Erythroblast (primary cell): ENCODE results near the gene CFAP68.
"Not testable (repeated sequence)": the region's sequence is repeated elsewhere in the genome, so short reads cannot be mapped to it uniquely, and the experiment has no call there.

Source experiments
- DNase-seq, 2 experiments: peaks; one replicate each; lab custom pipeline; 2025; lab: John Stamatoyannopoulos, UW
- GATA1 ChIP-seq: IDR thresholded peaks from 2 replicates; pipeline ENCODE4 v1.6.1; 2011; ENCODE audit warnings: low read depth, mild to moderate bottlenecking, control low read depth, low read length, moderate library complexity
- POLR2A ChIP-seq: IDR thresholded peaks from 2 replicates; pipeline ENCODE4 v1.6.1; 2011; ENCODE audit warnings: mild to moderate bottlenecking, low read length

CFAP68 gene

DNA sequence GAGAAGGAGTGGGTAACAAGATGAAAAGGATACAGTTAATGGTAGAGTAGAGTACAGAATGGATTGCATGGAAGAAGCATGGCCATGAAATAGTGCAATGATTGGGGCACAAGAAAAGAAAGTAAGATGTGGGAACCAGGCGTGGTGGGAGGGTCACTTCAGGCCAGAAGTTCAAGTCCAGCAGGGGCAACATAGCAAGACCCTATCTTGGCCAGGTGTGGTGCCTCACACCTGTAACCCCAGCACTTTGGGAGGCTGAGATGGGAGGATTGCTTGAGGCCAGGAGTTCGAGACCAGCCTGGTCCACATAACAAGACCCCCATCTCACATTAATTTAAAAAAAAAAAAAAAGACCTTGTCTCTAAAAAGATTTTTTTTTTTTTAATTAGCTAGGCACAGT, 38.0 kb downstream of the CFAP68 start:
- DNase-seq: no peak
- no peak for TF ChIP-seq POLR2A
- no peak for TF ChIP-seq GATA1

DNA sequence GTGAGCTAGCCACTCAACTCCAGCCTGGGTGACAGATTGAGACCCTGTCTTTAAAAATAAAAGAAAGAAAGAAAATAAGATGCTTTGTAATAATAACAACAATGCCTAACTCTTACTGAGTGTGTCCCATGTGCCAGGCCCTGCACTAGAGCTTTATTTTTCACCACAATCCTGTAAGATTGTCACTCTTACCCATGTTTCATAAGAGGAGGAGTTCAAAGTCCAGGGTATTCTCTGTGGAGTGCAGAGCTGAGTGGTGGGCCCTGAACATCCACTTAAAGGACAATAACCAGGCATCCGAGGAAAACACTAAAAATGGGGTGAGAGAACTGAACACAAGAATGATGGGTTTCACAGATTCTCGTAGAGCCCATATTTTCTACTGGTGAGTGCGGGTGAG, 38.4 kb downstream of the CFAP68 start:
- TF ChIP-seq GATA1: no peak

DNA sequence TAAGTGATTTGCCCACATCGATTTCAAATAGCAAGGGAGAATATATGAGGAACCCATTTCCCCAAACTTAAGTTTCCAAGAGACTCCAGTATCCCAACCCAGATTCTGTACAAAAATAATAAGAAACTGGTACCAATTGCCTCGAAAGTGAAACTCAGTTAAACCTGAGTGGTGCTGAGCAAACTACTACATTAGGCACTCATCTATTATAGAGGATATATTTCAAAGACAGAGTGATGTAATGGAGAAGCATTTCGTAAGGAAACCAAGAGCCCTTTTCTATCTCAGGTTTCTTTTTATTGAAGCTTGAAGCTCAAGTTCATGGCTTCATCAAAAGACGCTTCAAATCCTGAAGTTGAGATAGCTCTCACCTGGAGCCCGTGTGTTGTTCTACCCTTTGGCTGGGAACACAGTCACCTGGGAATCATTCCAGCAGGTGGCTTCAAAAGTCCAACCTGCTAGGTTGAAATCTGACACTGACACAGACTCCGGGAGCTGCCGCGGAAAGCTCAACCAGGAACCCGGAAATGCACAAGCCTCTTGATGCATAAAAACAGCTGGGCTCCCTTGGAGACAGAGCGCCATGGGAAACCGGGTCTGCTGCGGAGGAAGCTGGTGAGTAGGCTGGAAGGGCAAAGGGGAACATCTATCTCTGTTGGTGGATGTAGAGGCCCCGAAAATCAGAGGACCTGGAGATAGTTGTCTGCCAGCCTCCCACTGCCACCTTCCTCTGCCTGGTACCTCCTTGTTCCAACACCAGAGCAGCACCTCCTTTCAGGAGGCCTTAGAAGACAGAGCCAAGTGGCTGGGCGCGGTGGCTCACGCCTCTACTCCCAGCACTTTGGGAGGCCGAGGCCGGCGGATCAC, 39.3 kb downstream of the CFAP68 start, which contains the start of gene C11orf52:
Gene C11orf52, plus strand, starts transcription at position 524 of the 867 bp plus-strand sequence. Its CDS starts 60 bp downstream, at position 584.
- DNase-seq: no peak
- TF ChIP-seq GATA1 (no peak), POLR2A (no peak)

More for the DNA sequence above, 38.4 kb downstream of the CFAP68 start:
- DNase-seq: no peak

DNA sequence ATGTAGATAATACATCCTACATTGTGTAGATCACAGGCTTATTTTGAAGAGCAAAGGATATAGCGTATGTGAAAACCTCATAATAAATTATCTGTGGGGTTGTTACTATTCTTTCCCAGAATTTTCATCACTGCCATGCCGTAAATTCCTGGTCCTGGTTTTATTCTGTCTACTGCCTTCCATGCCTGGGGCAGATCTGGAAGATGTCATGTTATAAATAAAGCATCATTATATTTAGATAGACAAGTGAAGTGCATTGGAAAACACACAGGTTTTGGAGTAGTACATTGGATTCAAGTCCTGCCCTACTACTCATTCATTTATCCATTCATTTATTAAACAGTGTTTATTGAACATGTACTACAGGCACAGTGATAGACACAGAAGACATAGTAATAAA, 41.6 kb downstream of the CFAP68 start:
- DNase-seq: no peak
- TF ChIP-seq GATA1 (no peak), POLR2A (no peak)

DNA sequence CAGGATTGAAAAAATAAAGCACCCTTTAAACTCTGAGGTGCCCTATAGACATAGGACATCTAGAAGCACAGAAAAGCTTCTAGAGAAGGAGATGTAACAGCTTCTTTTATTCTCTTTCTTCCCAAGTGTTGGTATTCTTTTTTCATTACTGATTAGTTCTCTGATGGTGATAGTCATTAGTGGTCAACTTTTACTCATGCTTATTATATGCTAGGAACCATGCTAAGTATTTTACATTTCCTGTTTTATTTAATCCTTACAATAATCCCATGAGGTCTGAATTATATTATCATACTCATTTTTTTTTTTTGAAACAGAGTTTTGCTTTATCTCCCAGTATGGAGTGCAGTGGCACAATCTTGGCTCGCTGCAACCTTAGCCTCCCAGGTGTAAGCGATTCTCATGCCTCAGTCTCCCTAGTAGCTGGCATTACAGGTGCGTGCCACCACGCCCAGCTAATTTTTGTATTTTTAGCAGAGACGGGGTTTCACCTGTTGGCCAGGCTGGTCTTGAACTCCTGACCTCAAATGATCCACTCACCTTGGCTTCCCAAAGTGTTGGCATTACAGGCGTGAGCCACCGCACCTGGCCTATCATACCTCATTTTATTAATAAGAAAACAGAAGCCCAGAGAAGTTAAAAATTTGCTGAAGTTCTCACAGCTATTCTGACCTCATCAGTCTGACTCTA, 42.3 kb downstream of the CFAP68 start:
- TF ChIP-seq GATA1: no peak
- no peak for DNase-seq

DNA sequence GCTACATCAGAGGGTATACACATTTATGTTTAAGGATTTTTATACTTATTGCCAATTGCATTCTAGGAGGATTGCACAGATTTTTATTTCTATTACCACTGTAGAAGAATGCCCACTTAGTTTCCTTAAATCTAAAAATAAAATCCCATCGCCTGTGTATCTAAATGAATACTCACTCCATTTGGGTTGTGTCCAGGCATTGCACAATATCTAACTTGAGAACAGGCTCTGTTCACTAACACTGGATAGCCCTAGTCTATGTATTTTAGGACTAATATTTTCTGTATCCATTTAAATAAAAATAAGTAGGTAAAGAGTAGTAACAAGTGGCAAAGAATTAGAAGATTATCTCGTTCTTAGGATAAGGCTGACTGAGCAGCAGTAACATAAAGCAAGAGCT, 43.5 kb downstream of the CFAP68 start:
- peak in 1 of 2 experiments; percentile 52 for DNase-seq
- TF ChIP-seq POLR2A (no peak), GATA1 (no peak)

DNA sequence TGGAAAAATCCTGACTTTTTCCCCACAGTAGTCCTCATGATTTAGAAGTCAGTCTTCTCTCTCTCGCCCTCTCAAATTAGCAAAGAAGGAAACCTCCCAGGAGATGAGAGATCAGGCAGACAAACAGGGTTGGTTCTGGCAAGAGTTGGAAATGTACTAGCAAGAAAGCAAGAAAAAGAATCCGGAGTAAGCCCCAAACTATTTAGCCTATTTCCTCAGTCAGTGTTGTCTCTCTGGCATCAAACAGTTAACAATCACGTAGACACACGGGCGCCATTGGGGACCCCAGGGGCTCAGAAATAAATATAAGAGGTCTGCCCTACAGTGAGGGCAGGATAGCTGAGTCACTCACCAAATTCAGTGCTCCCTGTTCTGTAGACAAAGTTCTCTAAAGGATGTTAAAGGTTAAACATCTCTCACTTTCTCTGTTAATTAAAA, 44.0 kb downstream of the CFAP68 start:
- DNase-seq: no peak
- no peak for TF ChIP-seq POLR2A
- no peak for TF ChIP-seq GATA1

DNA sequence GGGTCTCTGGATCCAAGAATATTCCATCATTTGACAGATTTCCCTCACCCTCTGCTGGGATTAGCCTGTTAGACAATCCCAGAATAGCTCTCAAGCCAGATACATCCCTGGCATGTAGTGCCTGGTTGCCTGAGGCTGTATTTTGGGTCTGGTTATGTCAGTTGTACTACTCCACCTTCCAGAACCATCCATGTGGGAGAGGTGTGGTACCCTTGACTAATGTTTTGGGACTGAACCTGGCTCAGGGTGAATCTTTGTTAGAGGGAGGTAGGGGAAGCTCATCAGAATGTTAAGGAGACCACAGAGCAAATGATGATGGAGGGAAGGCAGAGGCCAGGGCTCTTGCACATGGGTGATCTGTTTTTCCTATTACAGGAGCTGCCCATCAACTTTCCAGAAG, 44.6 kb downstream of the CFAP68 start:
- no peak for DNase-seq
- TF ChIP-seq POLR2A (no peak), GATA1 (no peak)

GRCh38 chr11:111925953-111926352, 46.6 kb downstream of the CFAP68 start:
- no peak for TF ChIP-seq POLR2A
- no peak for TF ChIP-seq GATA1
- no peak for DNase-seq

DNA sequence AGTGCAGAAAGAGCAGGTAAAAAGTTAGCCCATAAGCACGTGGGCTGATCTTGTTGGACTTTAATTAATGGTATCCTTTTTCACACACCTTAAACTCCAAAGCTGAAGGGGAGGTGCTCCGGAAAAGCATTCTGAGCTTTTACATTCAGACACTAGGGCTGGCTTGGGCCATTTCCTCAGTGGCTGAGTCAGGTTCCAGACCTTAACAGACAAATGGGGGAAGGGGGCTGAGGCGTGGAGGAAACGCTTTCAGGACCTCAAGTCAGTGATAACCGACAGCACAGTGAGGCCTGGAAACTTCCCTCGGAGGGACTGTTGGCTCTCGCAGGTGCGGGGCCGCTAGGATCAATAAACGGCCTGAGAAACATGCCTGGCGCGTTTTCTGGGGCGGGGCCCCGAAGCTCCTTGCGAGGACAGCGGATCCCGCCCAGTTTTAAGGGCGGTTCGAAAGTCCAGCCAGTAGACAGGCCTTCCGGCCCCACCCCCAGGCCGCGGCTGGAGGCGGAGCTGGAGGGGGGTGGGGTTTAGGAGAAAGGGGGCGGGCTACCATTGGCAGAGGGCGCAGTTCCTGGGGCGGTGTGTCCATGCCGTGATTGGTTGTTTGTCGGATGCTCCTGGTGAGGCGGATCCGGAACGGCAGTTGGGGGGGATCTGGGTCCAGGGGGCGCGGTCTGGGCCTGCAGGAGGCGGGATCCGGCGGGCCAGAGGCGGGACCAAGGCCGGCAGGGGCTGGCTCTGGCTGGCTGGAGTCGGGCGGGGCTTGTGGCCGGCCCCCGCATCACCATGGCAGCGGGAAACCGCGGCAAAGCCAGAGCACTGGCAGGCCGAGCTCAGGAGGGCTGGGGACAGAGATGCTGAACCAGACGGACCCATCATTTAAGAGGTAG, 47.4 kb downstream of the CFAP68 start:
- DNase-seq: peak; percentile 100
- TF ChIP-seq GATA1: no peak
- TF ChIP-seq POLR2A: peak; percentile 86

- no peak for DNase-seq
- TF ChIP-seq GATA1 (no peak), POLR2A (no peak)
These were observed 51.1 kb downstream of the CFAP68 start for GRCh38 chr11:111930472-111930871.

GRCh38 chr11:111932611-111932950, 53.2 kb downstream of the CFAP68 start:
- DNase-seq: no peak
- TF ChIP-seq GATA1 (no peak), POLR2A (no peak)

DNA sequence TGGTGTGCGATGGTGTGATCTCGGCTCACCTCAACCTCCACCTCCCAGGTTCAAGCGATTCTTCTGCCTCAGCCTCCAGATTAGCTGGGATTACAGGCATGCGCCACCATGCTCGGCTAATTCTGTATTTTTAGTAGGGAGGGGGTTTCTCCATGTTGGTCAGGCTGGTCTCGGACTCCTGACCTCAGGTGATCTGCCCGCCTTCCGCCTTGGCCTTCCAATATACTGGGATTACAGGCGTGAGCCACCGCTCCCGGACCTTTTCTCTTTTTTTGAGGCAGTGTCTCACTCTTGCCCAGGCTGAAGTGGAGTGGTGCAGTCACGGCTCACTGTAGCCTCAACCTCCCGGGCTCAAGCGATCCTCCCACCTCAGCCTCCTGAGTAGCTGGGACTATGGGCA, 53.8 kb downstream of the CFAP68 start:
- DNase-seq: not testable (repeated sequence)

DNA sequence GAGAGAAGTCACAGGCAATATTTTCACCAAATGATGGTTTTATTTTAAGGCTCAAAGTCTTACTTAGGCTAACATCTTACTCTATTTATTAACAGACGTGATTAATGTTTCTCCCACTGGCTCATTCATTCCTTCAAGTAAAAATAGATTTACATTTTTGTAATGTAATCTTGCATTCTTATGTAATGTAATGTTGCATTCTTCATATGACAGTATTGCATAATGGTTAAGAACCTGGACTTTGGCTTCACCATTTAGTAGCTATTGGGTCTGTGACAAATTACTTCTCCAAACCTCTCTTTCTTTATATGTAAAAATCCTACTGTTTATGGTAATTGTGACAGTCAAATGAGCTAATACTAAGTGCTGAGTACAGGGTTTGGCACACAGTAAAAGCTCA, 54.5 kb downstream of the CFAP68 start:
- no peak for DNase-seq
- no peak for TF ChIP-seq GATA1

DNA sequence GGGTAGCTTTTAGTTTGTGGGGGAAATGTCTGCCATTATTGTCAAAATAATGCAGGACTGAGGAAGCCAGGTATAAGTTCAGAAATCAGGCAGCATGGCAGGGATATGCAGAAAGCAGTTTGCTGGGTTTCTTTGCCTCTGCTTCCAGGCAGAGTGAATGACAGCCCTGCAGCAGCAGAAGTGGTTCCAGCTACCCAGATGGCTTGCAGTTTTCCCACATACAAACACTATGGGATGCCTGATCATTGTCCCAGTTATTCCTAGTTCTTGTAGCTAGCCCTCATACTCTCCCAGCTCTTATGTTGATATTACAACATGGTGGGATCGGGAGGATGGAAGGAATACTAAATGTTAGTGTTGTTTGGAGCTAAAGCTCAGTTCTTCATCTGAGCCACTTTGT, 55.0 kb downstream of the CFAP68 start:
- TF ChIP-seq POLR2A (no peak), GATA1 (no peak)
- DNase-seq: no peak
